ENCODE results near the gene NUP107.

- TF ChIP-seq EZH2phosphoT487 (IDR thresholded peaks at IDR 0.05; ENCODE audit: borderline replicate concordance, low read length) (no peak), CTCF (conservative IDR thresholded peaks at IDR 0.05; ENCODE audit: low read depth, low read length) (no peak)
These were observed 102.5 kb downstream of the NUP107 start for GRCh38 chr12:68789144-68789878.

Data from PC-3 (cell line).